GM12891 (cell line): Measurements from ENCODE around the gene FAM120C.

Experiments
- PAX5 ChIP-seq: IDR thresholded peaks from 2 replicates; pipeline ENCODE4 v1.6.1; 2011; ENCODE audit warnings: low read length, moderate library complexity, mild to moderate bottlenecking; ENCODE audit not compliant: insufficient read depth, severe bottlenecking
- POLR2A ChIP-seq: IDR thresholded peaks from 2 replicates; pipeline ENCODE4 v1.6.1; 2011; ENCODE audit warnings: low read depth, low read length, control low read depth
- POLR2AphosphoS5 ChIP-seq: IDR thresholded peaks from 2 replicates; pipeline ENCODE4 v1.6.1; 2011; ENCODE audit warnings: low read depth, low read length, control low read depth
- POU2F2 ChIP-seq: IDR thresholded peaks from 2 replicates; pipeline ENCODE4 v1.6.1; 2011; ENCODE audit warnings: low read depth, mild to moderate bottlenecking, control low read depth, low read length, moderate library complexity
- SPI1 ChIP-seq: IDR thresholded peaks from 2 replicates; pipeline ENCODE4 v1.6.1; 2011; ENCODE audit warnings: low read depth, low read length, control low read depth
- TAF1 ChIP-seq: IDR thresholded peaks from 2 replicates; pipeline ENCODE4 v1.6.1; 2011; ENCODE audit warnings: low read depth, low read length, control low read depth

DNA sequence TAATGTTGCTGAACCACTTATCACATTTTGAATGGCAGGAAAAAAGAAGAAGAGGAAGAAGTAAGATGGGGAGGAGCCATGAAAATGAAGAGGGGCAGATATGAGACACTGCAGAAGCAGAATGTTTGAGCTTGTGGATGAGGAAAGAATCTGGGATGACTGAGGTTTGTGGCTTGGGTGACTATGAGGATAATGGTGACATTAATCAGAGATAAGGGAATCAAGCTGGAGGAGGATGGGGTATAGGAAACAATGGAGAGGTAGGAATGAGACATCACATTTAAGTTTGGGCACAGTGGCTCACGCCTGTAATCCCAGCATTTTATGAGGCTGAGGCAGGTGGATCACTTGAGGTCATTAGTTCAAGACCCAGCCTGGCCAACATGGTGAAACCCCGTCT lies 119.7 kb downstream of the FAM120C start:
- TF ChIP-seq POLR2A (no peak), TAF1 (no peak), POLR2AphosphoS5 (no peak), SPI1 (no peak), PAX5 (no peak), POU2F2 (no peak)
